ENCODE measurements around the gene FERMT2. TPM values are rescaled to one million over a fixed set of nuclear protein-coding genes. Genes with fewer than 3 reads are reported as not detected.
"Not testable (repeated sequence)": the region's sequence is repeated elsewhere in the genome, so short reads cannot be mapped to it uniquely, and the experiment has no call there.

FERMT2 gene
- total RNA-seq, 1 experiment from 2014 or later: 40.8 TPM

DNA sequence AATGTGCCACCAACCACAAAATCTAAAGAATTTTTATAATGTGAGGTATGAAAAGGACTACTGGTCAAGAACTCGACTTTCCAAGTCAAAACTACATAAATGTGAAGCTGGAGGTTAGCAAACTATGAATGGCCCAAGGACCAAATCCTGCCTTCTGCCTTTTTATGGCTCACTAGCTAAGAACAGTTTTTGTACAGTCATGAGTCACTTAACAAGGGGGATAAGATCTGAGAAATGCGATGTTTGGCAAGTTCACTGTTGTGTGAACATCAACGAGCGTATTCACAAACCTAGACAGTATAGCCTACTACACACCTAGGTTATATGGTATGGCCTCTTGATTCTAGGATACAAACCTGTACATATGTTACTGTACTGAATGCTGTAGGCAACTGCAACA is 28.2 kb downstream of the FERMT2 start:
- Histone ChIP-seq H3K4me3 (ENCODE audit: low read depth, low read length) (no peak overlapping the region), H3K9me3 (no peaks in the 10 kb centered on the region), H3K36me3 (ENCODE audit: control insufficient read depth, insufficient read depth, low read length) (no peaks in the 10 kb centered on the region), H3K4me1 (peaks cover 19% of the 10 kb centered on the region), H3K27me3 (replicated peaks; ENCODE audit: control insufficient read depth, insufficient read depth, low read length) (no peaks in the 10 kb centered on the region)
- H3K36me3 Mint-ChIP-seq (ENCODE audit: insufficient read depth, unreplicated experiment): peaks cover 6% of the 10 kb centered on the region
- peaks cover 15% of the 10 kb centered on the region for H3K4me1 Mint-ChIP-seq (ENCODE audit: low read depth, unreplicated experiment)
- H3K27ac Mint-ChIP-seq (ENCODE audit: unreplicated experiment): no peak overlapping the region
- BruUV-seq (replicated peaks): no TSS peak
- DNase-seq: no peak
- intact Hi-C loops (cut with micrococcal nuclease; ENCODE audit: unreplicated experiment): loop anchor here (5.0 kb wide), 1 partner anchor 1430 kb away; no protein-coding TSS in a partner anchor
- H3K27me3 Mint-ChIP-seq (ENCODE audit: insufficient read depth, unreplicated experiment): no peaks in the 10 kb centered on the region
- POLR2A ChIA-PET: no interaction called here
- CTCF ChIA-PET: interaction anchor here (1.1 kb wide), 1 partner anchor 38 kb away, joined by 4 read pairs; no protein-coding TSS in a partner anchor
- H3K9me3 Mint-ChIP-seq (ENCODE audit: unreplicated experiment): no peaks in the 10 kb centered on the region
- TF ChIP-seq, protein P1, sequence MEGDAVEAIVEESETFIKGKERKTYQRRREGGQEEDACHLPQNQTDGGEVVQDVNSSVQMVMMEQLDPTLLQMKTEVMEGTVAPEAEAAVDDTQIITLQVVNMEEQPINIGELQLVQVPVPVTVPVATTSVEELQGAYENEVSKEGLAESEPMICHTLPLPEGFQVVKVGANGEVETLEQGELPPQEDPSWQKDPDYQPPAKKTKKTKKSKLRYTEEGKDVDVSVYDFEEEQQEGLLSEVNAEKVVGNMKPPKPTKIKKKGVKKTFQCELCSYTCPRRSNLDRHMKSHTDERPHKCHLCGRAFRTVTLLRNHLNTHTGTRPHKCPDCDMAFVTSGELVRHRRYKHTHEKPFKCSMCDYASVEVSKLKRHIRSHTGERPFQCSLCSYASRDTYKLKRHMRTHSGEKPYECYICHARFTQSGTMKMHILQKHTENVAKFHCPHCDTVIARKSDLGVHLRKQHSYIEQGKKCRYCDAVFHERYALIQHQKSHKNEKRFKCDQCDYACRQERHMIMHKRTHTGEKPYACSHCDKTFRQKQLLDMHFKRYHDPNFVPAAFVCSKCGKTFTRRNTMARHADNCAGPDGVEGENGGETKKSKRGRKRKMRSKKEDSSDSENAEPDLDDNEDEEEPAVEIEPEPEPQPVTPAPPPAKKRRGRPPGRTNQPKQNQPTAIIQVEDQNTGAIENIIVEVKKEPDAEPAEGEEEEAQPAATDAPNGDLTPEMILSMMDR (IDR thresholded peaks at IDR 0.05; ENCODE audit: insufficient read depth in 1 of 2, low read depth in 1 of 2, low read length in 1 of 2, severe bottlenecking in 1 of 2, unreplicated experiment in 1 of 2): no peak
- H3K4me3 Mint-ChIP-seq (ENCODE audit: unreplicated experiment): no peak overlapping the region

DNA sequence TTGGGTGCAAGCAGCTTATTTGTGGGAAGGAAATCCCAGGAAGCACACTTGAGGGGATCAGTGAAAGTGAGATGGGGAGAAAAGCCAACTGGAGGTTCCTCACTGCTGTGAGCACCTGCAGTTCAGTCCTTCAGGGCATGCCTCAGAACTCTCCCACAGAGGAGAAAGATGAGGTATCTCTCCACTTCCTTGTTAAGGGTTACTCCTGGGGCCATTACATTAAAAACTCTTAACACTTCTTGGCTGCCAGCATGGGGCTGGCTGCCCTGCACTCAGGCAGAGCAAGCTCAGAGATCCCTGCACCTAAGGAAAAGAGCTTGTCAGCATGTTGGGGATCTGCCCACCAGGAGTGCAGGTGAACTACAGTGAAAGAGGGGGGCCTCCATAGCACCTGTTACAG is 28.8 kb downstream of the FERMT2 start:
- no peaks in the 10 kb centered on the region for H3K27me3 Mint-ChIP-seq (ENCODE audit: insufficient read depth, unreplicated experiment)
- no peak for DNase-seq
- peaks cover 6% of the 10 kb centered on the region for H3K36me3 Mint-ChIP-seq (ENCODE audit: insufficient read depth, unreplicated experiment)
- TF ChIP-seq, protein P1 (IDR thresholded peaks at IDR 0.05; ENCODE audit: insufficient read depth in 1 of 2, low read depth in 1 of 2, low read length in 1 of 2, severe bottlenecking in 1 of 2, unreplicated experiment in 1 of 2): no peak
- Histone ChIP-seq H3K4me1 (peaks cover 18% of the 10 kb centered on the region), H3K36me3 (ENCODE audit: control insufficient read depth, insufficient read depth, low read length) (no peaks in the 10 kb centered on the region), H3K27me3 (replicated peaks; ENCODE audit: control insufficient read depth, insufficient read depth, low read length) (no peaks in the 10 kb centered on the region), H3K9me3 (no peaks in the 10 kb centered on the region), H3K4me3 (ENCODE audit: low read depth, low read length) (no peak overlapping the region)
- ChIA-PET CTCF (interaction anchor here (1.1 kb wide), 1 partner anchor 39 kb away, joined by 4 read pairs; no protein-coding TSS in a partner anchor), POLR2A (no interaction called here)
- H3K9me3 Mint-ChIP-seq (ENCODE audit: unreplicated experiment): no peaks in the 10 kb centered on the region
- H3K4me3 Mint-ChIP-seq (ENCODE audit: unreplicated experiment): no peak overlapping the region
- BruUV-seq (replicated peaks): no TSS peak
- intact Hi-C loops (cut with micrococcal nuclease; ENCODE audit: unreplicated experiment): loop anchor here (5.0 kb wide), 1 partner anchor 1430 kb away; no protein-coding TSS in a partner anchor
- peaks cover 15% of the 10 kb centered on the region for H3K4me1 Mint-ChIP-seq (ENCODE audit: low read depth, unreplicated experiment)
- H3K27ac Mint-ChIP-seq (ENCODE audit: unreplicated experiment): no peak overlapping the region

DNA sequence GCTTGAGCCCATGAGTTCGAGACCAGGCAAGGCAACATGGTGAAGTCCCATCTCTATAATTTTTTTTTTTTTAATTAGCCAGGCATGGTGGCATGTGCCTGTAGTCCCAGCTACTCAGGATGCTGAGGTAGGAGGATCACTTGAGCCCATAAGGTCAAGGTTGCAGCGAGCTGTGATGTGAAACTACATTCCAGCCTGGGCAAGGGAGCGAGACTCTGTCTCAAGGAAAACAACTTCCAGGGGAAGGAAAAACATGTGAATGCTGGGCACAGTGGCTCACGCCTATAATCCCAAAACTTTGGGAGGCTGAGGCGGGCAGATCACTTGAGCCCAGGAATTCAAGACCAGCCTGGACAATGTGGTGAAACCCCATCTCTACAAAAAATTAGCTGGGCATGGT is 30.4 kb downstream of the FERMT2 start:
- H3K27me3 ChIP-seq (replicated peaks; ENCODE audit: control insufficient read depth, insufficient read depth, low read length); H3K9me3 ChIP-seq; CTCF ChIA-PET; H3K4me1 Mint-ChIP-seq (ENCODE audit: low read depth, unreplicated experiment); H3K27ac Mint-ChIP-seq (ENCODE audit: unreplicated experiment); H3K9me3 Mint-ChIP-seq (ENCODE audit: unreplicated experiment); H3K4me3 Mint-ChIP-seq (ENCODE audit: unreplicated experiment); H3K4me3 ChIP-seq (ENCODE audit: low read depth, low read length); POLR2A ChIA-PET; H3K36me3 ChIP-seq (ENCODE audit: control insufficient read depth, insufficient read depth, low read length); BruUV-seq (replicated peaks); DNase-seq; H3K27me3 Mint-ChIP-seq (ENCODE audit: insufficient read depth, unreplicated experiment); H3K36me3 Mint-ChIP-seq (ENCODE audit: insufficient read depth, unreplicated experiment): not testable (repeated sequence)
- peaks cover 18% of the 10 kb centered on the region for H3K4me1 ChIP-seq
- intact Hi-C loops (cut with micrococcal nuclease; ENCODE audit: unreplicated experiment): loop anchor here (5.0 kb wide), 1 partner anchor 1432 kb away; no protein-coding TSS in a partner anchor

Data from Caco-2 (cell line).